ENCODE results near the gene TBC1D19.

The TBC1D19 gene

DNA sequence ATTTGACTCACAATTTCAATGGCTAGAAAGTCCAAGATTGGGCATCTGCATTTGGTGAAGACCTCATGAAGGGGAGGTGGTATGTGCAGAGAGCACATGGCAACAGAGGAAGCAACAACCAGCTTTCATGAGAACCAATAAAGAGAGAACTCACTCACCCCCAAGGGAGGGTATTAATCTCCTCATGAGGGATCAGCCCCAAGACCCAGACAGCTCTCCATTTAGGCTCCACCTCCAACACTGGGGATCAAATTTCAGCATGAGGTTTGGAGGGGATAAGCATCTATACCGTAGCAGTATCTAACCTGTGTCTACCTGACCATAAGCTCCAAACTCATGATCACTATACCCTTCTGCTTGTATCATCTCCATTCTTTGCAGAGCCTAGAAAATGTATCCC lies 9.3 kb upstream of the TBC1D19 start:
- Histone ChIP-seq H3K4me3 (ENCODE audit: low read length) (no peak overlapping the region), H3K27me3 (ENCODE audit: control insufficient read depth, low read length) (peaks cover 3% of the 10 kb centered on the region; the same call in 1 of the 2 replicates), H3K79me2 (ENCODE audit: control insufficient read depth, low read length) (no peaks in the 10 kb centered on the region), H3K9me2 (replicated peaks; ENCODE audit: control insufficient read depth, low read length) (no peaks in the 10 kb centered on the region), H3K27ac (ENCODE audit: low read depth, low read length) (no peak overlapping the region), H4K20me1 (ENCODE audit: control insufficient read depth, insufficient read depth, low read depth, low read length) (no peaks in the 10 kb centered on the region), H3K4me1 (ENCODE audit: control insufficient read depth, low read length) (no peaks in the 10 kb centered on the region), H3K4me2 (ENCODE audit: low read length) (no peak overlapping the region), H3F3A (ENCODE audit: control insufficient read depth, insufficient read depth) (no peaks in the 10 kb centered on the region), H3K9me3 (ENCODE audit: control insufficient read depth, insufficient read depth, low read length) (no peaks in the 10 kb centered on the region), H3K36me3 (ENCODE audit: control insufficient read depth, low read length) (no peaks in the 10 kb centered on the region)
- TF ChIP-seq CTCF (IDR thresholded peaks at IDR 0.05; ENCODE audit: low read depth, low read length, poor library complexity, severe bottlenecking) (no peak), EZH2phosphoT487 (IDR thresholded peaks at IDR 0.05; ENCODE audit: borderline replicate concordance, low read length) (no peak)

DNA sequence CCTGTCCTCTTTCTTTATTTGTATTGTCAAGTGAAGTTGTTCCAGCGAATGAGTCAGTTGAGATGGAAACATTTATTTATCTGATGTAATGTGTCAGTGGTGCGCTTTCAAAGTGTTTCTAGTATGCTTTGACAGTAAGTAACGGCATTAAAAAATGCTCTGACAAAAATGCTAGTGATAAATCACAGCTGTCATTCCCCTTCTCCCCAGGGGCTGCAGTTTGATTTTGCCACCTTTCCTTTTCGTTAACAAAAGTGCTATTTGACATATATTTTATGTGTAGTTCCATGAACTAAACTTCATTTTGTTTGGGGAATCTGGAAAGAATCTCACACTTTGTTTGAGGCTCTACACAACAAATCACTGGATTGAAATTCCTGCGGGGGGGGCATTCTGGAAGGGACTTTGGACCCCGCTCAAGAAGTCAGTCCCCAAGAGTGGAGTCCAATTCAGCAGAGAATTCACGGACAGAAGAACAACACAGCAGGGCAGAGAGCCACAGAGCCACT lies 7.6 kb upstream of the TBC1D19 start:
- Histone ChIP-seq H3K79me2 (ENCODE audit: control insufficient read depth, low read length) (no peaks in the 10 kb centered on the region), H3K4me2 (ENCODE audit: low read length) (no peak overlapping the region), H3K4me3 (ENCODE audit: low read length) (no peak overlapping the region), H3F3A (ENCODE audit: control insufficient read depth, insufficient read depth) (no peaks in the 10 kb centered on the region), H3K4me1 (ENCODE audit: control insufficient read depth, low read length) (no peaks in the 10 kb centered on the region), H3K27me3 (ENCODE audit: control insufficient read depth, low read length) (peaks cover 3% of the 10 kb centered on the region; the same call in 1 of the 2 replicates), H3K36me3 (ENCODE audit: control insufficient read depth, low read length) (no peaks in the 10 kb centered on the region), H3K27ac (ENCODE audit: low read depth, low read length) (no peak overlapping the region), H3K9me2 (replicated peaks; ENCODE audit: control insufficient read depth, low read length) (no peaks in the 10 kb centered on the region), H4K20me1 (ENCODE audit: control insufficient read depth, insufficient read depth, low read depth, low read length) (no peaks in the 10 kb centered on the region), H3K9me3 (ENCODE audit: control insufficient read depth, insufficient read depth, low read length) (no peaks in the 10 kb centered on the region)
- TF ChIP-seq CTCF (IDR thresholded peaks at IDR 0.05; ENCODE audit: low read depth, low read length, poor library complexity, severe bottlenecking): no peak
- no peak for TF ChIP-seq EZH2phosphoT487 (IDR thresholded peaks at IDR 0.05; ENCODE audit: borderline replicate concordance, low read length)

DNA sequence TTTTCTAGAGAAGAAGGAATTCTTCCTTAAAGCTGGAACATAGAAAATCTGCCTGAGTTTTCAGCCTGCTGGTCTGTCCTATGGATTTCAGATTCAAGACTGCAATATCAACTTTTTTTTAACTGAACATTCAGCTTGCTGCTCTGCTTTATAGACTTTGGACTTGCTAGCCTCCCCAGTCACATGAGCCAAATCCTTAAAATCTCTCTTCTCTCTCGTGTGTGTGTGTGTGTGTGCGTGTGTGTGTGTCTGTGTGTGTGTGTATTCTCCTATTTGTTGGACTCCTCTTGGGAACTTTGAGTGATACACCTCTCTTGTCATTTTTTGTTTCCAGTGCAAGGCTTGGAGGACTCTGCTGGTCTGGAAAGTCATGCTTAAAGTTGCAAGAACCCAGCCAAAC lies 6.8 kb upstream of the TBC1D19 start:
- no peaks in the 10 kb centered on the region for H4K20me1 ChIP-seq (ENCODE audit: control insufficient read depth, insufficient read depth, low read depth, low read length)
- H3K9me2 ChIP-seq (replicated peaks; ENCODE audit: control insufficient read depth, low read length): no peaks in the 10 kb centered on the region
- no peak overlapping the region for H3K4me2 ChIP-seq (ENCODE audit: low read length)
- H3K79me2 ChIP-seq (ENCODE audit: control insufficient read depth, low read length): no peaks in the 10 kb centered on the region
- no peak overlapping the region for H3K4me3 ChIP-seq (ENCODE audit: low read length)
- H3K27me3 ChIP-seq (ENCODE audit: control insufficient read depth, low read length): peaks cover 3% of the 10 kb centered on the region; the same call in 1 of the 2 replicates
- no peaks in the 10 kb centered on the region for H3K9me3 ChIP-seq (ENCODE audit: control insufficient read depth, insufficient read depth, low read length)
- H3F3A ChIP-seq (ENCODE audit: control insufficient read depth, insufficient read depth): no peaks in the 10 kb centered on the region
- no peak overlapping the region for H3K27ac ChIP-seq (ENCODE audit: low read depth, low read length)
- H3K4me1 ChIP-seq (ENCODE audit: control insufficient read depth, low read length): no peaks in the 10 kb centered on the region
- no peak for TF ChIP-seq EZH2phosphoT487 (IDR thresholded peaks at IDR 0.05; ENCODE audit: borderline replicate concordance, low read length)
- TF ChIP-seq CTCF (IDR thresholded peaks at IDR 0.05; ENCODE audit: low read depth, low read length, poor library complexity, severe bottlenecking): no peak
- H3K36me3 ChIP-seq (ENCODE audit: control insufficient read depth, low read length): no peaks in the 10 kb centered on the region

Measured in DOHH2 (cell line).